ENCODE measurements around the gene SEMA5A. TPM values are rescaled to one million over a fixed set of nuclear protein-coding genes. Genes with fewer than 3 reads are reported as not detected.

The SEMA5A gene
- total and polyA plus RNA-seq, 4 experiments from 2014 or later: 1.1 to 4.5 (median 2.4) TPM

DNA sequence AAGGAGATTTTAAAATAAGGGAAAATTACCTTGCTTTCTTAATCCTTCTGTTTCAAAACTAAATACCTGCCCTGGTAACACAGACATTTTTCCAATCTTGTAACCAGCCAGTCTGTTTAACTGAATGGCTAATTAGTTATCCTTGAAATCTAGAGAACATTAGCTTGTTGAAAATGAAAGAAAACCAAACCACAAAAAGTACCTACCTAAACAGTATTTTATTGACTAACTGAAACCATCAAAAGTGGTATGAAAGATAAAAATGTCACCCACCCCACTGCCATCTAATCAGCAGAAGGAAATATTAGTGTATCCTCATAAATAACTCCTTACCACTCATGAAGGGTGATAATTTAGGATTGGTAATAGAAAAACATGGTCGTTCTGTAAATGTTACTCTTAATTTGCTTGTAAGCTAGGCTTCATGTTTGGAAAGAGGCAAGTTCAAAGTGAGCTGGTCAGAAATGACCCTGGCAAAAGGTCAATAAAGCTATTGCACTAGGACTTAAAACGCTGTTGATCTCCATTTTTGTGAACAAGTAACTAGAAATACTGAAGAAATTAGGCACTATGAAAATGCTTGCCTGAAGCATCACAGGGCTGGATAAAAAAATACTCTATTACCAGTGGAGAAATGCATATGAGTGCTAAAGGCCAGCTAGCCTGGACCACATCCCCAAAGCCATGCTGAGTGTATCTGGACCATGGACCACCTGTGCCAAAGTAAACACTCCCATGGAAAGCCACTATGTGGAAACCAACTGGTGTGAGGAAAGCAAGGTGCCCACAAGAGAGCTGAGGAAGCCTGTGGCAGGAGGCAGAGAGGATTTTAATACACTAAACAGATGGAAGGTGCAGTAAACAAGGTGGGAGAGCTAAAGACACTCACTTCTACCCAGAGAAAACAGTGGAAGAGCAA, 8.4 kb downstream of the SEMA5A start:
- peaks cover 0 to 9% (median 5%) of the 10 kb centered on the region in 4 donors for H3K4me1 Mint-ChIP-seq
- H3K36me3 Mint-ChIP-seq: no peaks in the 10 kb centered on the region
- H3K27me3 ChIP-seq (ENCODE audit: insufficient read depth, low read length): no peaks in the 10 kb centered on the region
- ChIA-PET POLR2A (ENCODE audit: partially characterized antibody) (interaction anchor here (0.8 kb wide), 1 partner anchor 172 kb away, joined by 3 read pairs; no protein-coding TSS in a partner anchor), CTCF (ENCODE audit: partially characterized antibody) (no interaction called here)
- H3K27ac ChIP-seq (ENCODE audit: low read depth, low read length): no peak overlapping the region
- H3K4me3 ChIP-seq (ENCODE audit: low read length in 2 of 2): no peak overlapping the region
- intact Hi-C loops (cut with micrococcal nuclease): no loop called here
- DNase-seq: no peak
- H3K36me3 ChIP-seq (ENCODE audit: insufficient read depth, low read length): no peaks in the 10 kb centered on the region
- no peaks in the 10 kb centered on the region for H3K9me3 ChIP-seq (ENCODE audit: control insufficient read depth in 1 of 2, low read length in 2 of 2)
- no peaks in the 10 kb centered on the region for H3K4me1 ChIP-seq (ENCODE audit: insufficient read depth, low read length)
- H3K4me3 Mint-ChIP-seq: peak overlapping the region in 6 of 8 donors; percentile 5 to 43 (median 24)
- peaks cover 0 to 2% (median 0%) of the 10 kb centered on the region in 8 donors for H3K9me3 Mint-ChIP-seq
- no peaks in the 10 kb centered on the region for H3K27me3 Mint-ChIP-seq
- H3K27ac Mint-ChIP-seq: peak overlapping the region in 3 of 7 donors; percentile 2 to 79 (median 45)

DNA sequence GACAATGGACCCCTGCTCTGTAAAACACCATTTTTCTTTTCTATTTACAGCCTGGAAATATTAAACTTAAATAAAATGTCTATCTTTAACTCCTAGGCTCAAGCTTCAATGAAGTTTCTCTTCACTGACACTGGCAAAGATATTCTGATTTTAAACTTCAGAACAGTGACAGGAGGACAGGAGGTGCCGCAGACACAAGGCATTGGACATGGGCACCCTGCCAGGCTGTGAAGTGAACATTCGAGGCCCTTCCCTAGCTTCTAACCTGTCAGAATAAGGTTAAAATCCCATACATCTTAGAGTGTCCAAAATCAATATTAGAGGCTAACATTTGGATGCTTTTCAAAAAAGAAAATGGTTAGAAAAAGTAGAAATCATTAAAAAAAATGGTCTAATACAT, 9.2 kb downstream of the SEMA5A start:
- Histone ChIP-seq H3K4me3 (ENCODE audit: low read length in 2 of 2) (no peak overlapping the region), H3K36me3 (ENCODE audit: insufficient read depth, low read length) (no peaks in the 10 kb centered on the region), H3K9me3 (ENCODE audit: control insufficient read depth in 1 of 2, low read length in 2 of 2) (no peaks in the 10 kb centered on the region), H3K27ac (ENCODE audit: low read depth, low read length) (no peak overlapping the region), H3K4me1 (ENCODE audit: insufficient read depth, low read length) (no peaks in the 10 kb centered on the region), H3K27me3 (ENCODE audit: insufficient read depth, low read length) (no peaks in the 10 kb centered on the region)
- H3K4me1 Mint-ChIP-seq: peaks cover 0 to 9% (median 5%) of the 10 kb centered on the region in 4 donors
- no peaks in the 10 kb centered on the region for H3K27me3 Mint-ChIP-seq
- DNase-seq: no peak
- no peaks in the 10 kb centered on the region for H3K36me3 Mint-ChIP-seq
- ChIA-PET CTCF (ENCODE audit: partially characterized antibody) (no interaction called here), POLR2A (ENCODE audit: partially characterized antibody) (no interaction called here)
- intact Hi-C loops (cut with micrococcal nuclease): no loop called here
- H3K27ac Mint-ChIP-seq: peak overlapping the region in 2 of 7 donors; percentile 45 to 69
- no peak overlapping the region for H3K4me3 Mint-ChIP-seq
- H3K9me3 Mint-ChIP-seq: peaks cover 0 to 3% (median 0%) of the 10 kb centered on the region in 8 donors

DNA sequence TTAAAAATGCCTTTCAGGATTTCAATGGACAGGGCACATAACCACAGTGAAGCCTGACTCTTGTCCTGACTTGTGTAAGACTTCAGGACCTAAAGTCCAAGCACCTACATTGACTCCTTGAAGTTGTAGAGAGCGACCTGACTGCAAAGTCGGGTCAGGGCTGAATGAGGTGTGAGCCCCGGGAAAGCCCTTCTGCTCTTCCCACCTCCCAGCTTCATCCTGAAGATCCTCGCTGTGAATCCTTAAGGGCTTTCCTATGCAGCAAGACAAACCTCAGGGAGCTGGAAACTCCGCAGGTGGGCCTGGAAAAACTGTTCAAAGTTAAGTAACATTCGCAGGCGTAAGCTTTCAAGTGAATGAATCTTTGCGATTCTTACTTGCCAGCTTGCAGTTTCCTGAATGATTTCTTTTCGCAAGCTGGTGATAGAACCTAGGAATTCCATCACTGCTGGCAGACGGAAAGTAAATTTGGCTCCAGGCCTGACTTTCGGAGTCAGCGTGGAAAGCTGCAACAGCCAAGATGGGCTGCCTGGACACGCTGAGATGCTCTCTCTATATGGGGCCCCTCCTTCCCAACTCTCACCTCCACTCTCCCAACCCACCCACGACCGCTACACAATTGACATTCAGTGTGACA, 10.9 kb downstream of the SEMA5A start:
- H3K27ac ChIP-seq (ENCODE audit: low read depth, low read length): no peak overlapping the region
- no peaks in the 10 kb centered on the region for H3K9me3 ChIP-seq (ENCODE audit: control insufficient read depth in 1 of 2, low read length in 2 of 2)
- no peak overlapping the region for H3K4me3 Mint-ChIP-seq
- CTCF ChIA-PET (ENCODE audit: partially characterized antibody): interaction anchor here (0.7 kb wide), 1 partner anchor 9 kb away, joined by 4 read pairs; no protein-coding TSS in a partner anchor
- no peaks in the 10 kb centered on the region for H3K4me1 ChIP-seq (ENCODE audit: insufficient read depth, low read length)
- H3K27me3 ChIP-seq (ENCODE audit: insufficient read depth, low read length): no peaks in the 10 kb centered on the region
- H3K36me3 ChIP-seq (ENCODE audit: insufficient read depth, low read length): no peaks in the 10 kb centered on the region
- POLR2A ChIA-PET (ENCODE audit: partially characterized antibody): no interaction called here
- H3K27me3 Mint-ChIP-seq: no peaks in the 10 kb centered on the region
- DNase-seq: no peak
- no peaks in the 10 kb centered on the region for H3K36me3 Mint-ChIP-seq
- peaks cover 0 to 4% (median 0%) of the 10 kb centered on the region in 8 donors for H3K9me3 Mint-ChIP-seq
- H3K4me1 Mint-ChIP-seq: peaks cover 0 to 9% (median 5%) of the 10 kb centered on the region in 4 donors
- intact Hi-C loops (cut with micrococcal nuclease): no loop called here
- no peak overlapping the region for H3K4me3 ChIP-seq (ENCODE audit: low read length in 2 of 2)
- peak overlapping the region in 2 of 7 donors; percentile 43 to 64 for H3K27ac Mint-ChIP-seq

DNA sequence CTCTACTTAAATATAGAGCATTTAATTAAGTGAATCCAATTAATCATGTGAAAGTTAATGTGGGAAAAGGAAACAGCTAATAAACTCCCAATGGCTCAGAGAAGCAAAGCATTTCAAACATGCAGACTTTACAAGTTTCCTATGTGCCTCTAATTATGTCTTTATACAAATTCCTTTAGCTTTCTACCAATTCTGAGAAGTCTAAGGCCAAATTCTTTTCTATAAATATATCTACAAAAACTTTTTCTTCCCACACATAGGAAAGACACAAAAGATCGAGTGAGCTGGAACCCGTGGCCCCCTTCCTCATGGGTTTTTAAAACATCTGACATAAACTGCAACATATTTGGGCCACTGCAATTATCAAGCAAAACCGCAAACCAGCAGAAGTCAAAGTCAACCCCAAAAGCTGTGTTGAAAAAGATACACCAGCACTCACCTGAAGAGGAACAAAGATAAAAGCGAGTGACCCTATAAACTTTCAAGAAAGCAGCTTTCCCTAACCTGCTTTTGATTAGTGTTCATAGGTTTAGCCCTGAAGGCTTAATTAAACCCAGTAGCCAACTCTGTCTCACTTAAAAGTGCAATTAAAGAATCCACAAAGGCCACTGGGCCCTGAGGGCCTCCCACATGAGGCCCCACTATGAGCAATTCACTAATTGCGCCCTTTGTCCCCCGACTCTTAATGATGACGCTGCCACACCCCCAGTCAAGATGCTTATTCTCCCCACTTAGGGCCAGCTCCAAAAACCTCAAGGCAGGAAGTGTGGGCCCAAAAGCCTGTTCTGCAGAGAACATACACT, 12.1 kb downstream of the SEMA5A start:
- Mint-ChIP-seq H3K27me3 (no peaks in the 10 kb centered on the region), H3K9me3 (peaks cover 0 to 4% (median 0%) of the 10 kb centered on the region in 8 donors), H3K4me1 (peaks cover 0 to 5% (median 4%) of the 10 kb centered on the region in 4 donors), H3K4me3 (peak overlapping the region in 2 of 8 donors; percentile 10 to 12), H3K27ac (no peak overlapping the region), H3K36me3 (no peaks in the 10 kb centered on the region)
- ChIA-PET CTCF (ENCODE audit: partially characterized antibody) (interaction anchor here (0.9 kb wide), 1 partner anchor 10 kb away, joined by 4 read pairs; no protein-coding TSS in a partner anchor), POLR2A (ENCODE audit: partially characterized antibody) (no interaction called here)
- no peak overlapping the region for H3K4me3 ChIP-seq (ENCODE audit: low read length in 2 of 2)
- H3K9me3 ChIP-seq (ENCODE audit: control insufficient read depth in 1 of 2, low read length in 2 of 2): no peaks in the 10 kb centered on the region
- DNase-seq: no peak
- H3K4me1 ChIP-seq (ENCODE audit: insufficient read depth, low read length): no peaks in the 10 kb centered on the region
- intact Hi-C loops (cut with micrococcal nuclease): no loop called here
- no peaks in the 10 kb centered on the region for H3K36me3 ChIP-seq (ENCODE audit: insufficient read depth, low read length)
- H3K27me3 ChIP-seq (ENCODE audit: insufficient read depth, low read length): no peaks in the 10 kb centered on the region
- no peak overlapping the region for H3K27ac ChIP-seq (ENCODE audit: low read depth, low read length)

DNA sequence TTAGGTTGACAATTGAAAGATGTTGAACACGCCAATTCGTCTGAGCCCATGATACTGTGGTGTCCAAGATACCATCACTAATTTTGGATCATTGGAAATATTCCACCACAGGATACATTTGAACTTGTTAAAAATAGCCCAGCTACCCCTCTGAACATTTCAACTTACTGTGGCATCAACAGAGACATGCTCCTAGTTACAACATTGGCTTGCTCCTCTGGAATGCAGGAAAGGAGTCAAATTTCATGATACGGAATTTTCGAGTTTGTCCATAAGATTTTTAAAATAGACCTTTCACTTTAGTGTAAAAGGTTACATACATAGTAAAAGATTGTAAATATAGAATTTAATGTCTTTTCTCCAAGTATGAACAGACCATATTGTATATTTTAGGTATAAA, 12.8 kb downstream of the SEMA5A start:
- no peaks in the 10 kb centered on the region for H3K4me1 ChIP-seq (ENCODE audit: insufficient read depth, low read length)
- H3K9me3 ChIP-seq (ENCODE audit: control insufficient read depth in 1 of 2, low read length in 2 of 2): no peaks in the 10 kb centered on the region
- H3K27me3 ChIP-seq (ENCODE audit: insufficient read depth, low read length): no peaks in the 10 kb centered on the region
- no peak for DNase-seq
- H3K27ac ChIP-seq (ENCODE audit: low read depth, low read length): no peak overlapping the region
- no peaks in the 10 kb centered on the region for H3K27me3 Mint-ChIP-seq
- H3K27ac Mint-ChIP-seq: no peak overlapping the region
- H3K4me1 Mint-ChIP-seq: peaks cover 0 to 4% (median 2%) of the 10 kb centered on the region in 4 donors
- ChIA-PET CTCF (ENCODE audit: partially characterized antibody) (no interaction called here), POLR2A (ENCODE audit: partially characterized antibody) (no interaction called here)
- no peak overlapping the region for H3K4me3 Mint-ChIP-seq
- no peaks in the 10 kb centered on the region for H3K36me3 Mint-ChIP-seq
- peaks cover 0 to 5% (median 0%) of the 10 kb centered on the region in 8 donors for H3K9me3 Mint-ChIP-seq
- H3K4me3 ChIP-seq (ENCODE audit: low read length in 2 of 2): no peak overlapping the region
- H3K36me3 ChIP-seq (ENCODE audit: insufficient read depth, low read length): no peaks in the 10 kb centered on the region
- intact Hi-C loops (cut with micrococcal nuclease): no loop called here

DNA sequence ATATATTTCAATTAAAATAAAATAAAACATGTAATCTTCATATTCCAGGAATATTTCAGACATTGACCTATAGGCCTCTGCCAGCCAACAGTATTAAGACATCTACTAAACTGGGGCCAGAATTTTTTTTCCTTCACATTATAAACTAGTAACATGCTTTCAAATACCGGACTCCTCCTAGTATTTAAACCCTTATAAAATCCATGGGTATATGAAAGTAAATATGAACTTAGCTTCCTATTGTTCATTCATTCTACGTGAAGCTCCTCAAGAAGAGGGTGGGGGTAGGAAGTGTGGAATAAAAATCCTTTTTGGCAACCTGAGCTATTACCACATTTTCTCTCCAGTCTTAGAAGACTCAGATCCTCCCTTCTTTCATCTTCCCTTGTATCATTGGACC, 16.4 kb downstream of the SEMA5A start:
- no peaks in the 10 kb centered on the region for H3K4me1 ChIP-seq (ENCODE audit: insufficient read depth, low read length)
- ChIA-PET POLR2A (ENCODE audit: partially characterized antibody) (no interaction called here), CTCF (ENCODE audit: partially characterized antibody) (no interaction called here)
- Mint-ChIP-seq H3K4me3 (no peak overlapping the region), H3K36me3 (no peaks in the 10 kb centered on the region), H3K27ac (peak overlapping the region in 1 of 7 donors; percentile 0), H3K9me3 (peaks cover 0 to 5% (median 0%) of the 10 kb centered on the region in 8 donors), H3K4me1 (peaks cover 0 to 2% (median under 1%) of the 10 kb centered on the region in 4 donors), H3K27me3 (no peaks in the 10 kb centered on the region)
- intact Hi-C loops (cut with micrococcal nuclease): no loop called here
- no peaks in the 10 kb centered on the region for H3K9me3 ChIP-seq (ENCODE audit: control insufficient read depth in 1 of 2, low read length in 2 of 2)
- no peak for DNase-seq
- no peak overlapping the region for H3K4me3 ChIP-seq (ENCODE audit: low read length in 2 of 2)
- H3K36me3 ChIP-seq (ENCODE audit: insufficient read depth, low read length): no peaks in the 10 kb centered on the region
- no peak overlapping the region for H3K27ac ChIP-seq (ENCODE audit: low read depth, low read length)
- H3K27me3 ChIP-seq (ENCODE audit: insufficient read depth, low read length): no peaks in the 10 kb centered on the region

Data from CD4-positive, alpha-beta memory T cell (primary cell).